Activated naive CD4-positive, alpha-beta T cell (primary cell): ENCODE measurements around the gene CDY1B.
"Not testable (repeated sequence)": the region's sequence is repeated elsewhere in the genome, so short reads cannot be mapped to it uniquely, and the experiment has no call there.

ENCODE experiments used
- DNase-seq, 4 experiments: peaks; one replicate each; lab custom pipeline; 2025; lab: John Stamatoyannopoulos, UW

The CDY1B gene, protein sequence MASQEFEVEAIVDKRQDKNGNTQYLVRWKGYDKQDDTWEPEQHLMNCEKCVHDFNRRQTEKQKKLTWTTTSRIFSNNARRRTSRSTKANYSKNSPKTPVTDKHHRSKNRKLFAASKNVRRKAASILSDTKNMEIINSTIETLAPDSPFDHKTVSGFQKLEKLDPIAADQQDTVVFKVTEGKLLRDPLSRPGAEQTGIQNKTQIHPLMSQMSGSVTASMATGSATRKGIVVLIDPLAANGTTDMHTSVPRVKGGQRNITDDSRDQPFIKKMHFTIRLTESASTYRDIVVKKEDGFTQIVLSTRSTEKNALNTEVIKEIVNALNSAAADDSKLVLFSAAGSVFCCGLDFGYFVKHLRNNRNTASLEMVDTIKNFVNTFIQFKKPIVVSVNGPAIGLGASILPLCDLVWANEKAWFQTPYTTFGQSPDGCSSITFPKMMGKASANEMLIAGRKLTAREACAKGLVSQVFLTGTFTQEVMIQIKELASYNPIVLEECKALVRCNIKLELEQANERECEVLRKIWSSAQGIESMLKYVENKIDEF

DNA sequence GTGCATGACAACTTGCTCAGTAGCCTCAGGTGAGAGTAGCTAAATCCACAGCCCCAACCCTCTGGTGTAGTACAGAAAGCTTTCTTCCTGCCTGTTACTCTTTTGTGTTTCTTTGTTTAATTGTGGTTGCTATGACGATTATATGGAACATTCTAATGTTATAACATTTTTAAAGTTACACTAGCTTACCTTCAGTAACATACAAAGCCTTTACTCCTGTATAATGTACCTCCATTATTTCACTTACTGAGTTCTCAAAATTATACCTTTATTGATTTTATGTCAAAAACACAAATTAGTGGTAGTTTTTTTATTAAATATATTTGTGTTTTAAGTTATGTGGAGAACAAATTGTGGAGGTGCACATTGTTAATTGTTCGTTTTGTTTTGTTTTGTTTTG, at the start of gene CDY1B:
Gene CDY1B (minus strand): TSS at position 101 of the 400 bp plus-strand sequence. CDS start 331 bp downstream, outside the sequence.
- DNase-seq, result not testable (repeated sequence)

DNA sequence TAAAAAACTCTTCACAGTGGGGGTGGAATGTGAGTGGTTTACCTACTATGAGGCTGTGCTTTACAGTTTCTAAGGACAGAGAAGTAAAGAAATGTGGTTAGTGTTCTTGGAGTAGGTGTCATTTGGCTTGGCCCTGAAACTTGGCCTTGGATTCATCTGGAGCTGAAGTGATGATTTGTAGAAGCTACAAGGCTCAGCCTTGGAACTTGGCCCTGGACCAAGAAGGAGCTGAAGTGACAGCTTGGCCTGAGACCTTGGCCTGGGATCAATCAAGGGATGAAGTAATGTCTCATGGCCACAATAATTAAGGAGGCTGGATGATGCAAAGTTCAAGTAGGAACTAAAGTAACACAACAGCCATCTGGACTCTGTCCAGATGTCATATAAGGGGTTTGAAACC, 1.7 kb upstream of the CDY1B start:
- not testable (repeated sequence) for DNase-seq

DNA sequence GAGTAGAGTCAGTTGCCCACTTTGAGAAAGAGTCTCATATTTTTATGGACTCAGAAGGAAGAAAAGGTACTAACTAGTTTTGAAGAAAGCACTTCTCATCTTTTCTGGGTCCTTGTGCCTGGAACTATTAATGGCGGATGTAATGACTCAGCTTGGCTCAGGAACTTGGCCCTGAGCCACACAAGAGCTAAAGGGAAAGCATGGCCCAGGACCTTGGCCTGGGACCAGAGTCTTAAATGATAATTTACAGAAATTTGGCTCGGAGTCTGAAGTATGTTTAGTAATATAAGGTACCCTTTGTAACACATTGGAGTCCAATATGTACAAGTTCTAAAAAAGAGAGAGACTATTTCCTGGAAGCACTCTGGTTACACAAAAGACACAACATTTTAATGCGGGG, 4.6 kb downstream of the CDY1B start:
- DNase-seq, result not testable (repeated sequence)

DNA sequence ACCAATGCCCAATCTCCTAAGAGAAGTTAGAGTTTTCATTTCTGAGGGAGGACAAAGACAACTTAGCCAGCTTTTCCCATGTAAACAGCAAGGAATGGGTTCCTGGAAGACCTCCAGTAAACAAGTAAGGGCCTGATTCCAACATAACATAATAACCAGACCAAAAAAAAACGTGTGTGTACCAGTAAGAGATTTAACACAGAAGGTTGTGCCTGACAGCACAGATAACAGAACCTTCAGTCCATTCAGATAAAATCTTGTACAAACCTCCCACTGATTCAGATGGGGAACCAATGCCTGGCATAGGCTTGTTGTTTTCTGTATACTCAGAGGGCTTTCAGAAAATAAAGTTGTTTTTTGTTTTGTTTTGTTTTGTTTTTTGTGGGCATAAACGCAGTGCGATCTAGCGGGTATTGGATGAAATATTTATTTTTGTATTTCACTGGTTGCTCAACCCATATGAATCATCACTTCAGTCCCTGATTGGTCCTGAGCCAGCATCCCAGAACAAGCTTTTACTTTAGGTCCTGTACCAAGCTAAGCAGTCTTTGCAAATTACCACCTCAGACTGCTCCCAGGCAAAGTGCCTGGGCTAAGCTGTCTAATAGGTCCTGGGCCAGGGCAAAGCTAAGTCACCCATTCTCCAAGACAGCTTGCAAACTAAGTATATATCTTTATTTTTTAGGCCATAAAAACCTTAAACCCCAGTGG, 8.7 kb downstream of the CDY1B start:
- DNase-seq, result not testable (repeated sequence)

DNA sequence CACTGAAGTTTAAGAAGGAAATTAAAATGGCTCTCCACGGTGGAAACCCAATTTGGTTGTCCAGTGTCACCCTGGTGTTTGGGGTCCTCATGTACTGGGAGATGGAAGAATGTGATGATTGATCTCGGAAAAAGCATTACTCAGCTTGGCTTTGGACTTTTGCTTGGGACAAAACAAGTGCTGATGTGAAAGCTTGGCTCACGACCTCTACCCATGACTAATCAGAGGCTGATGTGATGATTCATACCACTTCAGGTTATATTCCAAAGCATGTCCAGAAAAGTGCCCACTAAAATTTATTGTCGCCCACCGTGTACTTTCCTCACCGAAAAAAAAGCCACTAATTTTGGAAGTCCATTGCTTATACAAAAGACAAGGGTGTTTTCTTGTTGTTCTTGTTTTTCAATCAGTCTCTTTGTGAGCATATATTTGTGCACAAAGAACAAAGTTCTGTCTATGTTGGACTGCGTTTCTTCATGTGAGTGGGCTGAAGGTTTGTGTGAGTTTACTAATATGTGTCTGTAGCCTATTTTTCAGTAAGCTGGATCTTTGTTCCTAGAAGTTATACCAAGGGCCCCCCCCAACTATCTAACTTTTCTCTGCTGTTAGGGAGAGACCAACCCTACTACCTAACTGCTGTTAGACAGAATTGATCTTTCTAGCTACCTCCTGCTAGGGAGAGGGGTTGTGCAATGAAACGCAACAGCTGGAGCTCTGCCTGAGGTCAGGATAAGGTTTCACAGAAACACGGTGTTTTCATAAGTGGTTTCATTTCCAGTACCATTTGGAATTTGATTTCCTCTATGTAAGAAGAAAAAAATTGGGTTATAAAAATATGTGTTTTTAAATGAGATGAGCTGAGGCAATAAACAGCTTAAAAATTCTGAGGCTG, 21.4 kb downstream of the CDY1B start:
- not testable (repeated sequence) for DNase-seq
